ENCODE measurements around the gene VPS54. TPM values are rescaled to one million over a fixed set of nuclear protein-coding genes. Genes with fewer than 3 reads are reported as not detected.

VPS54 gene
- polyA plus RNA-seq, 1 donor, result 58.5 TPM

GRCh38 chr2:63843791-63844190, 175.4 kb downstream of the VPS54 start:
- DNase-seq, result no peak

- DNase-seq, result no peak
Measured at GRCh38 chr2:63843093-63843492, 176.1 kb downstream of the VPS54 start.

GRCh38 chr2:63842149-63843061, 176.8 kb downstream of the VPS54 start:
- no peak for DNase-seq

Other genes starting within 250 kb of the VPS54 start
- 127 TPM for gene UGP2, start 177.5 kb downstream of the VPS54 start, polyA plus RNA-seq (ENCODE audit: insufficient read length)
- 41.9 TPM for gene PELI1, start 125.0 kb upstream of the VPS54 start, polyA plus RNA-seq (ENCODE audit: insufficient read length)

All from left kidney (tissue), 2 donors.